ENCODE data around the gene MYRF.

DNA sequence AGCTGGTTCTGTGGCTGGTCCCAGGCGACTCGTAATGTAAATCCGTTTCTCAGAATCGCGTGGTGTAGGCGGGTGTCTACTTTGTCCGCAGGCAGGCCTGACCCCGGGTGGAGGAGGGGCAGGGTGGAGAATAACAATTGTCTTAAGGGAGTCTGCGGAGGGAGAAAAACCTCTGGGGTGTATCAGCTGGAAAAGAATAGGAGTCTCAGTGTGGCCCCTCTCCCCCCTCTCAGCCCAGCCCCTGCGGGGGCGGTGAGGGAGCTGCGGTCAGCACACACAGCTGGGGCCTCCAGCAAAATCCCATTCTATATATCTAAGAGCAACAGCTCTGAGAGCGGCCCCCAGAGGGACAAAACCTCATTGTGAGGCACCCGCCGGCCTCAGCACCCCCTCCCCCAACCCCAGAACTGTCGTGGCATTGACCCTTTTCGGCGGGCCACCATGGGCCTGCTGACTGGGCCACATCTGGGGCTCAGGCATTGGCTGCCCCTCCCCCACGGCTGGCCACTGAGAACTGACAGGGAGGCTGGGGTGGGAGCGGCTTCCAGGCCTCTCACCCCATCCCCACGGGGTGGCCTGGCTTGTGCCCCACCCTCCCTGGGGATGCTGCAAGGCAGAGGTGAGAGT lies 2.7 kb upstream of the MYRF start:
- TF ChIP-seq RAD51 (IDR thresholded peaks at IDR 0.05; ENCODE audit: borderline replicate concordance) (no peak), ZNF253 (CRISPR knock-in tag; IDR thresholded peaks at IDR 0.05; ENCODE audit: borderline replicate concordance) (no peak), MATR3 (CRISPR knock-in tag; IDR thresholded peaks at IDR 0.05) (no peak)
- TF ChIP-seq, protein P1, sequence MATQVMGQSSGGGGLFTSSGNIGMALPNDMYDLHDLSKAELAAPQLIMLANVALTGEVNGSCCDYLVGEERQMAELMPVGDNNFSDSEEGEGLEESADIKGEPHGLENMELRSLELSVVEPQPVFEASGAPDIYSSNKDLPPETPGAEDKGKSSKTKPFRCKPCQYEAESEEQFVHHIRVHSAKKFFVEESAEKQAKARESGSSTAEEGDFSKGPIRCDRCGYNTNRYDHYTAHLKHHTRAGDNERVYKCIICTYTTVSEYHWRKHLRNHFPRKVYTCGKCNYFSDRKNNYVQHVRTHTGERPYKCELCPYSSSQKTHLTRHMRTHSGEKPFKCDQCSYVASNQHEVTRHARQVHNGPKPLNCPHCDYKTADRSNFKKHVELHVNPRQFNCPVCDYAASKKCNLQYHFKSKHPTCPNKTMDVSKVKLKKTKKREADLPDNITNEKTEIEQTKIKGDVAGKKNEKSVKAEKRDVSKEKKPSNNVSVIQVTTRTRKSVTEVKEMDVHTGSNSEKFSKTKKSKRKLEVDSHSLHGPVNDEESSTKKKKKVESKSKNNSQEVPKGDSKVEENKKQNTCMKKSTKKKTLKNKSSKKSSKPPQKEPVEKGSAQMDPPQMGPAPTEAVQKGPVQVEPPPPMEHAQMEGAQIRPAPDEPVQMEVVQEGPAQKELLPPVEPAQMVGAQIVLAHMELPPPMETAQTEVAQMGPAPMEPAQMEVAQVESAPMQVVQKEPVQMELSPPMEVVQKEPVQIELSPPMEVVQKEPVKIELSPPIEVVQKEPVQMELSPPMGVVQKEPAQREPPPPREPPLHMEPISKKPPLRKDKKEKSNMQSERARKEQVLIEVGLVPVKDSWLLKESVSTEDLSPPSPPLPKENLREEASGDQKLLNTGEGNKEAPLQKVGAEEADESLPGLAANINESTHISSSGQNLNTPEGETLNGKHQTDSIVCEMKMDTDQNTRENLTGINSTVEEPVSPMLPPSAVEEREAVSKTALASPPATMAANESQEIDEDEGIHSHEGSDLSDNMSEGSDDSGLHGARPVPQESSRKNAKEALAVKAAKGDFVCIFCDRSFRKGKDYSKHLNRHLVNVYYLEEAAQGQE (IDR thresholded peaks at IDR 0.05; ENCODE audit: borderline replicate concordance in 1 of 2, low read depth in 1 of 2, low read length in 2 of 2): no peak

All from HepG2 (cell line).